LNCaP clone FGC (cell line): Measurements from ENCODE around the gene IFNLR1.

Source experiments
- DNase-seq: peaks from one replicate; pipeline ENCODE4 v3.0.0-alpha.2; 2011; ENCODE audit warnings: low read depth
- H3K4me3 ChIP-seq: 2 replicates; pipeline ENCODE4 v1.5.1; 2011; ENCODE audit warnings: mild to moderate bottlenecking, low read depth, low read length, control low read depth
- CTCF ChIP-seq: IDR thresholded peaks from 2 replicates; pipeline ENCODE4 v1.5.1; 2012; ENCODE audit warnings: mild to moderate bottlenecking; ENCODE audit not compliant: control insufficient read depth, insufficient read depth; ENCODE audit errors: extremely low read depth

IFNLR1 gene

DNA sequence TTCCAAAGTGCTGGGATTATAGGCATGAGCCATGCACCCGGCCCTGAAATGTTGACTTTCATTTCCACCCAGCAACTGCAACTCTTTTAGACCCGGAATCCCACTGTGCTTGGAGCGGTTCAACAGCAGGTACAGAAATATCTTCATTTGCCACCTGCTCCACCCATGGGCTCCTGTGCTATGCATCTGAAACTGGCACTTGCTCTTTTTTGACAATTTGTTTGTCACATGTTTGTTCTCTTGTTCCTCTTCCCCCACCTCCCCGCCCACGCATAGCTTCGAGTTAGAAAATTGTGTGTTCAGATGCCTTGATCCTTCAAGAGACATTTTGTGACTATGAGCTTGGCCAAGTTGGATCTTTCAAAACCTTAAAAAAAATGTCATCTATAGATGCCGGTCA lies 2.4 kb upstream of the IFNLR1 start:
- no peak for DNase-seq
- H3K4me3 ChIP-seq, result no peak overlapping the region
- no peak for TF ChIP-seq CTCF

- DNase-seq, result no peak
- H3K4me3 ChIP-seq, result no peak overlapping the region
- TF ChIP-seq CTCF, result no peak
These were observed 437 bp downstream of the IFNLR1 start for GRCh38 chr1:24186711-24186992.

- H3K4me3 ChIP-seq, result no peak overlapping the region
- no peak for TF ChIP-seq CTCF
- DNase-seq, result no peak
These were observed 918 bp downstream of the IFNLR1 start for GRCh38 chr1:24186031-24186710.

GRCh38 chr1:24185076-24185475 lies 2.0 kb downstream of the IFNLR1 start:
- H3K4me3 ChIP-seq, result no peak overlapping the region
- DNase-seq, result no peak
- TF ChIP-seq CTCF, result no peak

GRCh38 chr1:24182061-24182460 lies 5.0 kb downstream of the IFNLR1 start:
- no peak overlapping the region for H3K4me3 ChIP-seq

DNA sequence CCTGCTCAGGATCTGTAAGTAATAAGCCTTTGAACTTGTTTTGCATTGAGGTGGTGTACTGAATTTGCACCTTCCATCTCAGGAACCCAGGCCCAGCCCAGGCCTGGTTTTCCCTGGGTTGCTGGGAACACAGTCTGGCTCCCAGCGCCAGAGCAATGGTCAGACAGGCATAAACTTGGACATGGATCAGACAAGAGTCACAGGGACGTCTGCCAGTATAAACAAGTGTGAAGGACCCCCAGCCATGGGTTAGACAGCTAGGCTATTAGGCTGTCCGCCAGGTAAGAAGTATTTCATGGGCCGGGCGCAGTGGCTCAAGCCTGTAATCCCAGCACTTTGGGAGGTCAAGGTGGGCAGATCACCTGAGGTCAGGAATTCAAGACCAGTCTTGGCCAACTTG lies 5.5 kb downstream of the IFNLR1 start:
- DNase-seq, result no peak
- no peak overlapping the region for H3K4me3 ChIP-seq
- TF ChIP-seq CTCF, result no peak

More at GRCh38 chr1:24182061-24182460, 5.0 kb downstream of the IFNLR1 start:
- no peak for TF ChIP-seq CTCF
- no peak for DNase-seq

GRCh38 chr1:24180676-24181075 lies 6.4 kb downstream of the IFNLR1 start:
- no peak for DNase-seq
- H3K4me3 ChIP-seq, result no peak overlapping the region
- no peak for TF ChIP-seq CTCF
